ENCODE data around the gene GASK1A.

GRCh38 chr3:43014956-43015355 lies 35.8 kb downstream of the GASK1A start:
- TF ChIP-seq, protein P1, sequence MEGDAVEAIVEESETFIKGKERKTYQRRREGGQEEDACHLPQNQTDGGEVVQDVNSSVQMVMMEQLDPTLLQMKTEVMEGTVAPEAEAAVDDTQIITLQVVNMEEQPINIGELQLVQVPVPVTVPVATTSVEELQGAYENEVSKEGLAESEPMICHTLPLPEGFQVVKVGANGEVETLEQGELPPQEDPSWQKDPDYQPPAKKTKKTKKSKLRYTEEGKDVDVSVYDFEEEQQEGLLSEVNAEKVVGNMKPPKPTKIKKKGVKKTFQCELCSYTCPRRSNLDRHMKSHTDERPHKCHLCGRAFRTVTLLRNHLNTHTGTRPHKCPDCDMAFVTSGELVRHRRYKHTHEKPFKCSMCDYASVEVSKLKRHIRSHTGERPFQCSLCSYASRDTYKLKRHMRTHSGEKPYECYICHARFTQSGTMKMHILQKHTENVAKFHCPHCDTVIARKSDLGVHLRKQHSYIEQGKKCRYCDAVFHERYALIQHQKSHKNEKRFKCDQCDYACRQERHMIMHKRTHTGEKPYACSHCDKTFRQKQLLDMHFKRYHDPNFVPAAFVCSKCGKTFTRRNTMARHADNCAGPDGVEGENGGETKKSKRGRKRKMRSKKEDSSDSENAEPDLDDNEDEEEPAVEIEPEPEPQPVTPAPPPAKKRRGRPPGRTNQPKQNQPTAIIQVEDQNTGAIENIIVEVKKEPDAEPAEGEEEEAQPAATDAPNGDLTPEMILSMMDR (IDR thresholded peaks at IDR 0.05): no peak
- TF ChIP-seq POLR2A (IDR thresholded peaks at IDR 0.05) (no peak), POLR2AphosphoS5 (IDR thresholded peaks at IDR 0.05) (no peak)

Measured in breast epithelium (tissue), 3 donors.